SH-SY5Y (cell line): Measurements from ENCODE around the gene ALG10B.

Experiments used
- GATA2 ChIP-seq: IDR thresholded peaks from 2 replicates; pipeline ENCODE4 v1.6.1; 2011; ENCODE audit warnings: mild to moderate bottlenecking, low read depth, low read length
- GATA3 ChIP-seq: IDR thresholded peaks from 2 replicates; pipeline ENCODE4 v1.6.1; 2011; ENCODE audit warnings: low read depth, mild to moderate bottlenecking, low read length, moderate library complexity

The ALG10B gene

GRCh38 chr12:38373784-38374183, 57.2 kb downstream of the ALG10B start:
- TF ChIP-seq GATA2 (no peak), GATA3 (no peak)

GRCh38 chr12:38374751-38375150, 58.2 kb downstream of the ALG10B start:
- TF ChIP-seq GATA3 (no peak), GATA2 (no peak)
